Measurements from ENCODE around the gene LEFTY1.

The LEFTY1 gene

GRCh38 chr1:225846331-225847310 is 42.3 kb downstream of the LEFTY1 start:
- TF ChIP-seq USF1 (IDR thresholded peaks at IDR 0.05) = no peak
- TF ChIP-seq FOXM1 (IDR thresholded peaks at IDR 0.05; ENCODE audit: borderline replicate concordance, low read depth) = no peak
- TF ChIP-seq, protein P1, sequence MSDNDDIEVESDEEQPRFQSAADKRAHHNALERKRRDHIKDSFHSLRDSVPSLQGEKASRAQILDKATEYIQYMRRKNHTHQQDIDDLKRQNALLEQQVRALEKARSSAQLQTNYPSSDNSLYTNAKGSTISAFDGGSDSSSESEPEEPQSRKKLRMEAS (IDR thresholded peaks at IDR 0.05) = no peak
- no peak for TF ChIP-seq REST (IDR thresholded peaks at IDR 0.05; ENCODE audit: low read depth)
- TF ChIP-seq NFIC (IDR thresholded peaks at IDR 0.05) = no peak
- TF ChIP-seq EP300 (IDR thresholded peaks at IDR 0.05; ENCODE audit: borderline replicate concordance) = no peak
- no peak for TF ChIP-seq TCF12 (IDR thresholded peaks at IDR 0.05; ENCODE audit: low read depth)
- no peak for TF ChIP-seq CREB1 (IDR thresholded peaks at IDR 0.05; ENCODE audit: low read depth)
- TF ChIP-seq ZBTB7A (IDR thresholded peaks at IDR 0.05; ENCODE audit: low read depth) = no peak

DNA sequence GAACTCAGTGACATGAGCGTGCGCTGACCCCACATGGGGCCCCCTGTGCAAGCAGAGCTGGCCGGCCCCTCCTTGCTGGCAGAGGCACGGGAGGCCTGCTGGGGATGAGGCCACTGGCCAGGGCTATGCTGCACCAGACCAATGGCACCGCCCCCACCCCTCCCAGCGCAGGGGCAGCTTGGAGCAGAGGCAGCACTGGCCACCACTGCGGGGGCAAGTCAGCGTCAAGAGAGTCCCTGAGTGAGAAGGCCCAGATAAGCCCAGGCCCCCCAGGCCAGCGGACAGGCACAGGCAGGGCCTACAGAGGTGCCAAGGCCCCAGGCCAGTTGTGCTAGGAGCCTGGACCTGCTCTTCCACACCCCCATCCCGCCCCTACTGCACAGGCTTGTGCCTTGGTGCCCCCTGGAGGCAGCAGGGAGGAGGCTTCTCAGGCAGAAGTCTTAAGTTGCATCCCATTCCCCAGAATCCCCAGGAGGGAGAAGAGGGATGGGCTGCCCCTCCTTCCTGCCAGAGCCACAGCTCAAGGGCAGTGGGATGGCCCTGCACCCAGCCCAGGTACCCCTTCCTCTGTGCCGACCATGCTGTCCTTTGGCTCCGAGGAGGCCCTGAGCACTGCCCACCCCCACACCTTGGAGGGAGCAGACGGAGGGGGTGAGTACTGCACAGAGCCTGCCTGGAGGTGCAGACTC is 43.2 kb downstream of the LEFTY1 start:
- no peak for TF ChIP-seq TCF12 (IDR thresholded peaks at IDR 0.05; ENCODE audit: low read depth)
- 0 out of 2 replicates have a peak, but pooled peaks have one; percentile 29 for TF ChIP-seq ZBTB7A (IDR thresholded peaks at IDR 0.05; ENCODE audit: low read depth)
- no peak for TF ChIP-seq EP300 (IDR thresholded peaks at IDR 0.05; ENCODE audit: borderline replicate concordance)
- no peak for TF ChIP-seq USF1 (IDR thresholded peaks at IDR 0.05)
- peak; percentile 86 for TF ChIP-seq RAD21 (IDR thresholded peaks at IDR 0.05; ENCODE audit: low read depth)

- TF ChIP-seq FOXM1 (IDR thresholded peaks at IDR 0.05; ENCODE audit: borderline replicate concordance, low read depth) (no peak), REST (IDR thresholded peaks at IDR 0.05; ENCODE audit: low read depth) (no peak), EP300 (IDR thresholded peaks at IDR 0.05; ENCODE audit: borderline replicate concordance) (no peak), ZBTB7A (IDR thresholded peaks at IDR 0.05; ENCODE audit: low read depth) (no peak), USF1 (IDR thresholded peaks at IDR 0.05) (no peak), CEBPB (IDR thresholded peaks at IDR 0.05) (no peak), TEAD4 (IDR thresholded peaks at IDR 0.05) (no peak), CREB1 (IDR thresholded peaks at IDR 0.05; ENCODE audit: low read depth) (no peak), TCF12 (IDR thresholded peaks at IDR 0.05; ENCODE audit: low read depth) (no peak), RAD21 (IDR thresholded peaks at IDR 0.05; ENCODE audit: low read depth) (no peak), EGR1 (IDR thresholded peaks at IDR 0.05) (no peak), NFIC (IDR thresholded peaks at IDR 0.05) (no peak), YY1 (IDR thresholded peaks at IDR 0.05; ENCODE audit: low read depth) (no peak), TAF1 (IDR thresholded peaks at IDR 0.05; ENCODE audit: low read depth) (no peak)
- TF ChIP-seq, protein P1 (IDR thresholded peaks at IDR 0.05) = no peak
These were observed 43.8 kb downstream of the LEFTY1 start for GRCh38 chr1:225845097-225845496.

DNA sequence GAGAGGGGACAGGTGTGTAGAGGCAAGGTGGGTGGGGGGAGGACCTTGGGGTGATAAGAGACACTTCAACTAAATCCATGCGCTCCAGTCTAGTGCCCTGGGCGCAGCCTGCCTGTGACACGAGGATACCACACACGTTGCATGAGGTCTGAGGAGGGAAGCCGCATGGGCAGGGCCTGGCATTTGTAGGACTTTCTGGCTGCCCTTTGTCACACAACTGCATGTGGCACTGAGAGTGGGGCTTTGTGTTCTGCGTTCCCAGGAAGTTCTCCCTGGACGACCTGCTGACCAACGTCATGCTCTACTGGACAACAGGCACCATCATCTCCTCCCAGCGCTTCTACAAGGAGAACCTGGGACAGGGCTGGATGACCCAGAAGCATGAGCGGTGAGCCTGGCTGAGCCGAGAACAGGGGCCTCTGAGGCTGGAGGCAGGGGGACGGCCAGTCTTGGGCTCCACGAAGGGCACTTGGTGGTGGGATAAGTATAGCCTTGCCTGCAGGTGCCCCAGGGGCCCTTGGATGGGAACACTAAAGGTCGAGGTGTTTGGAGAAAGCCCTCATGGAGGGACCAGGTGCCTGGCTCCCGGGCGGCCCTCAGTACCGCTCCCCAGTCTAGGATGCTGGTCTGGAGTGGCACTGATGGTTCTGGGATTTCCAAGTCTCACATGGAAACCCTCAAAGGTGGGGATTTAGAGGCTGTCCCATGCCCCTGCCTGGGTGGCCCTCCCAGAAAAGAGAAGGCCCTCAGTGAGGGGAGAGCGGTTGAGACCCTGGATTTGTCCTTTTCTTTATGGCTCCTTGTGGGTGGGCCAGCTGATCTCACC is 44.5 kb downstream of the LEFTY1 start:
- TF ChIP-seq, protein P1 (IDR thresholded peaks at IDR 0.05) = 0 out of 2 replicates have a peak, but pooled peaks have one; percentile 18
- no peak for TF ChIP-seq CREB1 (IDR thresholded peaks at IDR 0.05; ENCODE audit: low read depth)

Measured in Ishikawa (cell line).